Superior temporal gyrus (tissue), 1 donor: ENCODE measurements around the gene BOLA3.
"Not testable (repeated sequence)": the region's sequence is repeated elsewhere in the genome, so short reads cannot be mapped to it uniquely, and the experiment has no call there.

Experiments used
- DNase-seq: peaks from one replicate; pipeline ENCODE4 v3.0.0-alpha.2; 2016; ENCODE audit errors: extremely low spot score

The BOLA3 gene

DNA sequence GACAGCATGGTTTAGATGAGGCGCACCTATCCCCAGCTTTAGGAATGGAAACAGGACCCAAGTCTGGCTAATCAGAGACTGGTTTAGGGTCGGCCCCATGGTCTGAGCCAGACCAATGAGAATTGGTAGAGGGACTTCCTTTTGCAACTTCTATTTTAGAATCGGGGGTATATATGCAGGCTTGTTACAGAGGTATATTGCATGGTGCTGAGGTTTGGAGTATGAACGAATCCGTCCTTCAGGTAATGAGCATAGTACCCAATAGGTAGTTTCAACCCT lies 1.5 kb upstream of the BOLA3 start:
- no peak for DNase-seq

DNA sequence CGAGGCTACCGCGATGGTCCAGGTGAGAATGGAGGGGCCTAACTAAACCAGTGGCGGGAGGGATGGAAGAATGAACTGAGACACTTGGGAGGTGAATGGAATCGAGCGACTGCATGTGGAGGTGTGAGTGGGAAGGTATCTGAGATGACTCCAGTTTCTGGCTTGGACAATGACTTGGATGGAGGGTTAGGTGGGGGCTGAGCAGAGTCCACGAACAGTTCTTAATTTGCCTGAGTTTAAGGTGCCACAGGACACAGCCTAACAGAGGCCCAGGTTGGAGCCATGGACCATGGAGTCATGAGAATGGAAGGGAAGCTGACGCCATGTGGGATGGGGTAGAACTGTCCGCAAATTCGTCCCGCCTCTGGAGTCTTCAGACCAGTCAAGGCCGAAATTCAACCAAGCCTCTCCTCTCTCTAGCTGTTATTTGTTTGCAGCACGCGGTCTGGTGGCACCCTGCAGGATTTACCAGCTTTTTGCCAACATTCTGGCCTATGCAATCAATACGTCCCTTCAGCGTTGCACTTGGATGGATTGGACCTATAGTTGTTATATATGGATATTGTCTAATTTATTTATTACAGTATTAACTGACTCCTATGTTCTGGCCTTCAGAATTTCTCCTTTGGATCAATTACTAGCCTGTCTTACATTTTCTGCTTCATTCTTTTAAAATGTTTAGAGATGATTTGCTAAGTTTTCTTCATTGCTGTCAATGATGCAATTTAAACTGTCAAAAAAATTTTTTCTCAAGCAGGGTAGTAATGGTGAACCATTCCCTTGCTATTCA lies 940 bp upstream of the BOLA3 start:
- DNase-seq = peak; percentile 60

DNA sequence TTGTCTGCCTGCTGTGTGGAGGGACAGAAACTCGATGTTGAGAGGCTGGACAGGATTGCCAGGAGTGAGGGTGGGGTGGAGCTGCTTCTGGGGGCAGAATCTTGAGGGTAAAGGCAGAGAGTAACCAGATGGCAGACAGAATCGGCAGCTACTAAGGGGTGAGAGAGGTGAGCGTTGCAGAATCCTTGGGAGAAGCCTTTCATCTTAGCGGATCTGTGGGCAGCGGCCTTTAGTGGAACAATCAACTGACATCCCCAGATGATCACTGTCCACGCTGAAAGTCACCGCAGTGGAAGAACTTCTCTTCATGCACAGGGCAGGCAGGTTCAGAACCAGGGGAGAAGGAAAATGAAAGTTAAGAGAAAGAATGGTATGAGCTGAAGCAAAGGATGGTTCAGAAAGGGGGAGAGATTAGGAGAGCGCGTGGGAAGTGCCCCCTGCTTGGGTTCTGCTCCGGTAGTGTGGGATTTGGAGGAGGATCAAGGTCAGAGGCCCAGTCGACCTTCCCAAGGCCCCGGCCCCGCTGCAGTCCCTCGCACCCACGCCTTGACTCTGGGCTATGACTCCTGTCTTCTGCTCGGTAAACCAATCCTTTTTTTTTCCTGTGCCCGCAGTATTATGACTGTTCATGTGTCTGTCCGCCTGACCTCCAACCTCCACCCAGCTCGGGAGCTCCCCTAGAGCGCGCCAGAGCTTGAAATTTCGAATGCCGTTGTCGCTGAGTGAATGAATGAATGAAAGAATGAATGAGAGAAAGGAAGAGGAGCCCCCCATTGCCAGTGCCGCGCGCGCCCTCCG lies 584 bp downstream of the BOLA3 start:
- DNase-seq = peak; percentile 17

DNA sequence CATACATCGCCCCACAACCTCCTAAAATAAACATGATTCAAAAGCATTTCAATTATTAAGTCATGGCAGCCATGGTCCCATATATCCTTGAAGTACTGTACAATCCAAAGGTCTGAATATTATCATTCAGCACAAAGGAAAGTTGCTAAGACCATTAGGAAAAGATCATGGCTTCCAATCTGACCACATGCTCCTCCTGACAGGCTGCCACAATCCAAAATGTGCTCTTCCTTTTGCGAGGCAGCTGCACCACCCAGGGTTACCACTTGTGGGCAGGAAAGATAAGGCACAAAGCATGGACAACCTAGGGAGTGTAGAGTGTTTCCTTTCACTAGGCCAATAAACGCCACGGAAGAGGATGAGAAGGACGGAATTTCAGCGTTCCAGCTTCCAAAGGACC lies 5.4 kb downstream of the BOLA3 start:
- DNase-seq = no peak

DNA sequence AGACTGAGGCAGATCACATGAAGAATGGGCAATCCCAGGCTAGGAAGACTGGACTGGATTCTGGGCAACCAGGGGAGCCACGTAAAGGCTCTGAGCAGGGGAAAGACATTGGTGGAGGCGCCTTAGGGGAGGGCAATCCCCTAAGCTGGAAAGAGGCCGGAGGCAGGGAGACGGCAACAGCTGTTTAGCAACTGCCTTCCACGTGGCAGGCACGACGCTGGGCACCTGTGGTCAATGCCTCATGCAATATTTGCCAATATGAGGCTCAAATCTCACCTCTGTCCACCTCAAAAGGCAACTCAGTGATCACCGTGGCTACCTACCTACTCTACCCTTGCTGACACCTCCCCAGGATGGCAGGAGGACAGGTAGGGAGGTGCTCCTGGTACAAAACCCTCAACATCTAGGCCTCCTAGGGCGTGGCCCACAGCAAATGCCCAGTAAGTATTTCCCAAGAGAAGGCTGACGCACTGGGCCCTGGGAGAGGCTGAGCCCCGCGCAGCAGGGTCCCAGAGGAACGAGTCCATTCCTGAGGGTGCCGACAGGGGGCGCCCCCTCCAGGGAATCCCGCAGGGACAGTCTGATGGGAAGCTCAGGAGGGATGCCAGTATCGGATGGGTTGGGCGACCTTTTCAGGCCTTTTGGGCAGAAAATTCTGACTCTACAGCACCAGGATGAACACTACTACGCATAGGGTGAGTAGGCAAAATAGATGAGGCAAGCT lies 8.9 kb downstream of the BOLA3 start:
- DNase-seq = no peak

DNA sequence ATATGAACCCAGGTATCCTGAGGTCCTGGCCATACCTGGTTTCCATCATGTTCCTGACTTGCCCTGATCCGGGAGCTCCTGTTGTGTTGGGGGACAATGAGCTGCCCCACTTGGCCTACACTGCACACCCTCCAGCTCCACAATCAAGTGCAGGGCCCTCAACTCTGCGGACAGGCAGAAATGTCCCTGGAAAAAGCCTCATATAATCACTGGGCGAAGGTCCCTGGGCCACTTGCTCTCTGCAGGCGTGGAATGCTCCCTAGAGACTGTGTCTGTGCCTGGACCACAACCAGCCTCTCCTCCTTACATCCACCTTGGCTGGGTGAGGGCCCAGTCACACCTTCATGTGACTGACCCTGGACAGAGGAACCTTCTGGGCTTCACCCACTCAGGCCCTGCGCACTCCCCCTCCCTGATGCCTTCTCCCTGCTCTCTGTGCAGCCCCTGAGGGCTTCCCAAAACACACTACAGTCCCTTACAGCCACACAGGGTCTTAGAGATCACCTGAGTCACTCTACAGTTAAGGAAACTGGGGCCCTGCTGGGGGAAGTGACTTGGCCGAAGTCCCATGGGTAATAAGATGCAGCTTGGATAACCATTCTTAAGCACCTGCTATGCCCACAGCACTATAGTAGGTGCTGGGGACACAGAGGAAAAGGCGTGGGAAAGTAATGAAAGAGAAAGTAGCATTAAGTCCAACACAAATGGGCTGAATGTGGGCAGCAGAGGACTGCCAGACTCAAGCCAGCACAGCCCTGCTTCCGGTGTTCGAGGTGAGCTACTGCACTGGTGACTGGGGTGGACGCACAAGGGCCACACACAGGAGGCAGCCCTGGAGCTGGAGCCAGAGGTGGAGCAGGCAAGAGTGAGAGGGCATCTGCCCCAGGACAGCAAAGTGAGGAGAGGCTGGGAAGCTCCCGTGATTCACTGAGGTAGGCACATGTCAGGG lies 9.8 kb downstream of the BOLA3 start:
- DNase-seq = no peak

DNA sequence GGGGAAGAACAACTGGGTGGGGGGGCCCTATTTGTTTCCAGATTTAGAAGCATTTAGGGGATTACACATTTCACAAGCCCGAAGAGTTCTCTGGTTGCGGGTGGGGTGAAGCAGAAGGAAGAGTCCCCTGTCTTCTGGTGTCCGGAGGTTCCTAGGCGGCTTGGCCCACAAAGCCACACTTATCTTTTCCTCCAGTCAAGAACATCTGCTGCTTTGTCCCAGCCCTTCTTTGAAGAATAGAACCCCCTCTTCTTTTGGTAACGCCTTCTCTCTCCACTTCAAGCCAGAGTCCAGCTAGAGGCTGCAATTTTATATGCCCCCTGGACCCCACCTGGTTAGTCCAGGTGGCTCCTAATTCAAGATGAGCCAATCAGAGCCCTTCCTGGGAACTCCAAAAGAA lies 15.8 kb downstream of the BOLA3 start:
- no peak for DNase-seq

DNA sequence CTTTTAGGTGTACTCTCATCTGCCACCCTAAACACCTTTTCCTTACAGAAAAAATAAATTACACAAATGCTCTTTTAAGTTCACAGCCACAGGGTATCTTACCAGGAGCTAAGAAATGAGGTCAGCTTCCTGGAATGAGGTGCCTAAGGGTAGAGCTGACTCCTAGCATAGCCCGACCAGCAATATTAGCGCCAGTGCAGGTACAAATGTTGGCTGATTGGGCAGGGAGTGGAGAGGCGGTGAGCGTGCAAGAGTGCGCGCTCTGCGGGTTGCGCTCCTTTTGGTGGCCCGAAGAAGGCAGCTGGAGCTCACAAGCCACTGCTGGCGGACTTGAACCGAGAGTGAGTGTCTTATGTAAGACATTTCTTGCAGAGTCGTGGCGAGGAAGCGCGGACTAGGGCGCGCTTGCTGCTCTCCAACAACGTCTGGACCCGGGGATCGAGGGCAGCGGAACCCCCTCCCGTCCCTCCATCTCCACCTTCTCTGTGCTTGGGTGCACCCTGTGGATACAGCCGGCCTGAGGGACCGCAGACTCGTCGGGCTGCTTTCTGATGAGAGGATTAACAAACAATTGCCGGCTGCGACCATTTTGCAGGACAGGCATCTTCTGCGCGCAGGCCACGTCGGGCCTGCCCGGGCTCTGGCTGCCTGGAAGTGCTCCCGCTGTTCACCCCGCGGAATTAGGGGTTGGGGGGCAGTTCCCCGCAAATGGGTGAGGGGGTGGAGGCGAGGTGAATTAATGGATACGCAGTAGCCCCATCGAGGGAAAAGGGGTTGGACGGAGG lies 17.3 kb downstream of the BOLA3 start:
- no peak for DNase-seq

DNA sequence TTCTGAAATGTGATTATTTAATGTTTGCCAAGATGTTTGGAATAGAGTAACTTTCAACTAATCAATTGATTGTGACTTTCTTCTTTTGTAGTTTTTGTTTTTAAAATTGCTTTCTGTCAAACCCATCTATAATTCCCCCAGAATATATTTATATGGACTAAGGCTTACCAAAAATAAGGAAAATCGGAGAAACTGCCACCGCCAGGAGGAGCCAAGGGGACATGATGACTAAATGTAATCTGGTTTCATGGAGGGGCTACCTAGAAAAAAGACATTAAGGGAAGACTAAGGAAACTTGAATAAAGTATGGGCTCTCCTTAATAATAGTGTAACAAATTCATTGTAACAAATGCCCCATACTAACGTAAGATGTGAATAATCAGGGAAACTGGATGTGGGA lies 19.5 kb downstream of the BOLA3 start:
- no peak for DNase-seq

DNA sequence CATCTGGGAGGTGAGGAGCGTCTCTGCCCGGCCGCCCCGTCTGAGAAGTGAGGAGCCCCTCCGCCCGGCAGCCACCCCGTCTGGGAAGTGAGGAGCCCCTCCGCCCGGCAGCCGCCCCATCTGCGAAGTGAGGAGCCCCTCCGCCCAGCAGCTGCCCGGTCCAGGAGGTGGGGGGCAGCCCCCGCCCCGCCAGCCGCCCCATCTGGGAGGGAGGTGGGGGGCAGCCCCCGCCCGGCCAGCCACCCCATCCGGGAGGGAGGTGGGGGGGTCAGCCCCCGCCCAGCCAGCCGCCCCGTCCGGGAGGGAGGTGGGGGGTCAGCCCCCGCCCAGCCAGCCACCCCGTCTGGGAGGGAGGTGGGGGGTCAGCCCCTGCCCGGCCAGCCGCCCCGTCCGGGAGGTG lies 23.8 kb downstream of the BOLA3 start:
- not testable (repeated sequence) for DNase-seq

DNA sequence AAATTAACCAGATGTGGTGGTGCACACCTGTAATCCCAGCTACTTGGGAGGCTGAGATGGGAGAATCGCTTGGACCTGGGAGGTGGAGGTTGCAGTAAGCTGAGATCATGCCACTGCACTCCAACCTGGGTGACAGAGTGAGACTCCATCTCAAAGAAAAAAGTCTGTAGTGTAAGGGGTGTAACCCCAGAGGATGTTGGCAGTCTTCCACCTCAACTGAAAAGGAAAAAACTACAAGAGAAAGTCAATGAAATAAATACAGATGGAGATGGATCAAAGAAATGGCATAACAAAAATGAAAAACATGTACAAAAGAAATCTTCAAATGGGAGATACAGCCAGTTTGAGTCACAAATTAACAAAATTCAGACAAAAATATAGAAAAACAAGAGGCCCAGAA lies 25.9 kb downstream of the BOLA3 start:
- DNase-seq = not testable (repeated sequence)

DNA sequence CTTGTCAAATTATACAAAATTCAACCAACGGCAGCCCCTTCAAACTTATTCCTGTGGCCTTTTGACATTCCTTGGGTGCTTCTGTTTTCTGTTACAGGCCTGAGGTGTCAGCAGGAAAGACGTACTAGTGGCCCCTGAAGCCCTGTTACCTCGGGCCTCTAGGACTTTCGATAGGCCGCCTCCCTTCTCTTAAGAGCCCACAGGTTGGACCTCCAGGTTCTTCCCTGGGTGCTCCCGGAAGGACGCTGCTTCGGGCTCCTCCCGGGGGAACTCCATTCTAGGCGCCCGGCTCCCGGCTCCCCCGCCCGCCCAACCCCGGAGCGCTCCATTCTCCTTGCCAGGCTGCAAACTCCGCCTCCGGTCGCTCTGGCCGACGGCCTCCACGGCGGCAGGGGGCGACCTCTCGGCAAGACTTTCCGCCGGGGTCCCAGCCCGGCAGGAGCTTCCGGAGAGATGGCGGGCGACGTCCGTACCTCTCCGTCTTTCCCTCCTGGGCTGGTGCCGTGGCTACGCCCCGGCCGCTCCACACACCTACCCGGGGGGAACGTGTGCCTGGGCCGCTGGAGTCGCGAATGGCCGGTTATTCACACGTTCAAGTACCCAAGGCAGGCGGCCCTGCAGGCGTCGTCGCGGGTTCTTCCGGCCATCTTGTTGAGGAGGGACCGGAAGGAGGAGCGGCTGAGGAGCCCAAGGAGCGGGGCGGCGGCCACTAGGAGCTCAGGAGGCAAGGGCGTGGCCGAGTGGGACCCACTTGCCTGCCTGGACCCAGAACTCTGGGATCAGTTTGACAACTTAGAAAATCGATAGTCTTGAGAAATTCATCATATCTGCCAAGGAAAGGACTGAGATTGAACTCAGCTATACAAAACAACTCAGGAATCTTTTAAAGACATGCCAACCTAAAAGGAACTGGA lies 27.5 kb downstream of the BOLA3 start:
- DNase-seq = peak; percentile 84

DNA sequence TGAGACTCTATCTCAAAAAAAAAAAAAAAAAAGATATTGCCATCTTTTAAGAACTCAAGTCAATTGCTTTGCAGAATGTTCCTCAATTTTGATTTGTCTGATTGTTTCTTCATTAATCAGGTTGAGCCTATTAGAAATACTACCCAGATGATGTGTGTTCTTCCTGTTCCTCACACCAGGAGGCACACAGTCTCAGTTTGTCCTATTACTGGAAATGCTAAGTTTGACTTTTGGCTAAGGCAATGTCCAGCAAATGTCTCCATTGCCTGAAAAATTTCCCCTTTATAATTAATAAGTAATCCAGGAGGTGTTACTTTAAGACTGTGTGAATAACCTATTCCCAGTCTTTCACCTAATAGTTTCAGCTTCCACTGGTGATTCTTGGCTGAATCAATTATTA lies 28.4 kb downstream of the BOLA3 start:
- DNase-seq = no peak

DNA sequence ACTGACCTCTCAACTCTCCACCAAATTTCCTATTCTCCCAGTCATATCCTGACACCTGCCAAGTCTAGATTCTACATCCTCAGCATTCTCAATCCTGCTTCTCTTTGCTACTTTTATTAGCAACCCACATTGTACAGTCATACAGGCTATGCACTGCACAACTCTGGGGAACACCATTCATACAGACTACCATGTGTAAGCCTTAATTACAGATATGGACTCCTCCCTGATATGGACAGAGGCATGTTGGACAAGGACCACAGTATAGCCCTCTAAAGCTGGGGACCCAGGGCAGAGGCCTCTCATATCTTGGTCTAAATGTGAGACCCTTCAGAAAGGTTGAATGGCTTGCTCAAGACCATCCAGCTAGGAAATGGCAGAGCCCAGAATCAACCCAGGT lies 36.3 kb downstream of the BOLA3 start:
- DNase-seq = no peak

DNA sequence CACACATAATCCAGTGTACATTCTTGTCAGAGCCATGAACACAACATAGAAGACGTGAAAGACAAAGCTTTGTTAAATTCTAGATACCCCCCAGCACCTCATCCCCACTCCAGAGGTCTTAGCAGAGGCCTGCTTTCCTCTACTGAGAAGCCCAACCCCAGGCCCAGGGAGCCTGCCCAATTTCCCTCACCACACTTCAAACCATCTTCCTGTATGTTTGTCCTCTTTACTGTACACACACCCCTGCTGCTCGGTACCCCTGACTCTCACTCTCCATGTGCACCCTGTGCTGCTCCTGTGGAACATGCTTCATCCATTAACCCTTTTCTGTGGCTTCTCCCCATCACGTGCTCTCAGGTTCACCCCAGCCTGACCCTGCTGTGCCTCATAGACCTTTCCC lies 37.2 kb downstream of the BOLA3 start:
- no peak for DNase-seq

DNA sequence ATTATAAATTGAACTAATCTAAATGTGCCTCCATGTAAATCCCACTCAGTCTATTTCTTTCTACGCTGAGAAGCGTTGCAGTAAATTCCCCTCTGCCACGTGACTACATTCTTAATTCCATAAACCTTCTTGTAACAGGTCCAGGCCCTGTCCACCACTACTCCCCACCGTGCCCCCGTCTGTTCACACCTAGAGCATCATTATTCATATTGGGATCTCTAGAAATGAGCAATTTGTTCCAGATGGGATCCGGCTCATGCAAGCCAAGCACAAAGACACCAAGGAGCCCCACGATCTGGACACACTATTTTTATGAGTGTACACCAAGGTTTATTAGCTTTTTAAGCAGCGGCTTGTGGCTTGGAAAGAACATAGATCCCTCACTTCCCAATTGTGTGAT lies 38.2 kb downstream of the BOLA3 start:
- no peak for DNase-seq

DNA sequence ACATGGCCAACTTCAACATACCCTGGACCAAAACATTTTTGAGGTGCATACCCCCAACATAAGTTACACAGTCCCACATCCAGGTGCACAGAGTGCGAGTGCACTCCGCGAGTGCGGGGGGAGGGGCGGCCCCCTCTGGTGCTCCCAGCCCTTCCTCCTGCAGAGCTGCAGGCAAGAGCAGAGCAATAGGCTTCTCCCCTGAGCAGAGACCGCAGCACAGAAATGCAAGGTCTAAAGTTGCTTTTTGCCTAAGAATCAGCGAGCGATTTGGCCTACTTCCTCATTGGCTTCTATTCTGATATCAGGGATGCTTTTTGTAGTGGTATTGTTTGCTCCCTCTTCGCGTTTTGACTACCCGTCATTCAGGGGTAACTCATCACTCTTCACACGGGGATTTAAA lies 40.6 kb downstream of the BOLA3 start:
- DNase-seq = no peak

DNA sequence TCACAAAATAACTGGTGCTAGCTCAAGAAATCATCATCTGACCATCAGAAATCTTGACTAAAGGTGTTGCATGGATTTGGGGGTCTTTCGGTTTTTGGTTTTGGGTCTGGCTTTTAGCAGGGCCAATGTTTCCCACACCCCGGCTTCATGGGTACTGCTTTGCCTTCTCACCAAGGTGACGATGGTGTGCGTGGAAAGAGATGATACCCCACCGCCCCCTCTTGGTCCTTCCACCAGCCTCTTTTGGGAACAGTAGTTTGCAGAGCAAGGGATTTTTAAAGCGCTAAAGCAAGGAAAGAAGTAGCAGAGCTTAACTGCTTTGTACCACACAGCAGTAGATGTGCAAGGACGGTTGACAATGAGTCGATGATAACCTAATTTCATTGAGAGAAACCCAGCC lies 42.3 kb downstream of the BOLA3 start:
- DNase-seq = no peak

DNA sequence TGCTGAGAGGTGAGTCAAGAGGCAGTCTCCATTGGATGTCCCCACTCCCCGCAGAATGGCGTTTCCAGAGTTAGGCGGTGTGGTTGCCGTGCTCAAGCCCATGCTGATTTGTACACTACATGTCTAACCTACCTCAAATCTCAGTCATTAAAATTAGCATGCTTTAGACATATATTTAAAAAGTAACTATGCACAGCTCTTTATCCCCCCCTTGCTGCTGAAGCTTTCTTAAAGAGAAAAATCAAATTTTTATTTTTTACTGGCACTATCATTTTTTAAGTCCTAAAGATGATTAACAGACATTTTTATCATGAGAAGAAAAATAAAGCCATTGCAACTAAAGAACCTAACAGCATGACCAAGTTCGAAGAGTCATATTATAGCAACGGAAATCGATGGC lies 42.9 kb downstream of the BOLA3 start:
- no peak for DNase-seq

DNA sequence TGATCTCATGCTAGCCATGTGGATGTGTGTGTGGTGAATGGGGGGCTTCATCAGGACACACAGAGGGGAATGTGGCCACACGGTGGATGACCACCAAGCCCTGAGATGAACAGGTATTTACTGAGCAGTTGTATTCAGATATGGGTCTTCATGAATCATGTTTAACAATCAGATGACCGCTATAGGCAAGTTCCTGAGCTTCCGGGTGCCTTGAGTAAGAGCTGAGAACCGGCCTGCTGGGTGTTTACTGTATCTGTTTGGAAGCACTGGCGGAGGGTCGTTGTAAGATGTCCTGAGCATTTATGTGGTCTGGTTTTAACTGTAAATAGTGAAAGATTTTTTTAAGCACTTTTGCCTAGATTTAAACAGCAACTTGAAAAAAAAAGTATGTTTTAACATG lies 43.9 kb downstream of the BOLA3 start:
- DNase-seq = no peak
